Spleen (tissue), 7 donors: ENCODE results near the gene CCAR1.

Source experiments
- POLR2A ChIP-seq, 3 donors: fragments of 450-650 bp; IDR thresholded peaks; one replicate each; pipeline ENCODE4 v1.5.1; 2017; ENCODE audit warnings: antibody characterized with exemption in 3 of 3, mild to moderate bottlenecking in 1 of 3
- POLR2AphosphoS5 ChIP-seq, 3 donors: sonication (generic); formaldehyde crosslinking; IDR thresholded peaks; one replicate each; pipeline ENCODE4 v1.5.1; 2017; ENCODE audit warnings: antibody characterized with exemption in 3 of 3
- TF ChIP-seq, protein P1 (sequence below), 11 experiments: fragments of 200-600 bp in 7 of 11; fragments of 450-650 bp in 4 of 11; sonication (generic) in 4 of 11; IDR thresholded peaks in 8 of 11; conservative IDR thresholded peaks in 3 of 11; 1 replicate in 7 of 11; 2 replicates in 4 of 11; pipeline versions ENCODE4 v1.4.0 to v1.8.0; 2016 to 2021; ENCODE audit warnings: antibody characterized with exemption in 11 of 11, inconsistent platforms in 4 of 11, mild to moderate bottlenecking in 1 of 11
- donor health status: DM: no; HTN: no; CAD: no; lungs with moderate emphysema.
- donor health status: DM: no; HTN: no; CAD: no.
- donor health status: DM: no; HTN: no; CAD: no.

DNA sequence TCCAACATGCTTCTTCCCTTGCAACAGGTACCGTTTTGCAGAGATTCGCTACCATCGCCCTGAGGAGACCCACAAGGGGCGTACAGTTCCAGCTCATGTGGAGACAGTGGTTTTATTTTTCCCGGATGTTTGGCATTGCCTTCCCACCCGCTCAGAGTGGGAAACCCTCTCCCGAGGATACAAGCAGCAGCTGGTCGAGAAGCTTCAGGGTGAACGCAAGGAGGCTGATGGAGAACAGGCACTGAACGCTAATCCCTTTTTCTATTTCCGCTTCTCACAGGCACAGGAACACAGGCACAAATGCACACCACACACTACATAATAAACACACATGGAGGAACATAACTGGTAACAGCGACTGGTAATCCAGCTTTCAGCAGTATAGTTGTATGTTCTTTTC is 35.2 kb downstream of the CCAR1 start:
- TF ChIP-seq, protein P1, sequence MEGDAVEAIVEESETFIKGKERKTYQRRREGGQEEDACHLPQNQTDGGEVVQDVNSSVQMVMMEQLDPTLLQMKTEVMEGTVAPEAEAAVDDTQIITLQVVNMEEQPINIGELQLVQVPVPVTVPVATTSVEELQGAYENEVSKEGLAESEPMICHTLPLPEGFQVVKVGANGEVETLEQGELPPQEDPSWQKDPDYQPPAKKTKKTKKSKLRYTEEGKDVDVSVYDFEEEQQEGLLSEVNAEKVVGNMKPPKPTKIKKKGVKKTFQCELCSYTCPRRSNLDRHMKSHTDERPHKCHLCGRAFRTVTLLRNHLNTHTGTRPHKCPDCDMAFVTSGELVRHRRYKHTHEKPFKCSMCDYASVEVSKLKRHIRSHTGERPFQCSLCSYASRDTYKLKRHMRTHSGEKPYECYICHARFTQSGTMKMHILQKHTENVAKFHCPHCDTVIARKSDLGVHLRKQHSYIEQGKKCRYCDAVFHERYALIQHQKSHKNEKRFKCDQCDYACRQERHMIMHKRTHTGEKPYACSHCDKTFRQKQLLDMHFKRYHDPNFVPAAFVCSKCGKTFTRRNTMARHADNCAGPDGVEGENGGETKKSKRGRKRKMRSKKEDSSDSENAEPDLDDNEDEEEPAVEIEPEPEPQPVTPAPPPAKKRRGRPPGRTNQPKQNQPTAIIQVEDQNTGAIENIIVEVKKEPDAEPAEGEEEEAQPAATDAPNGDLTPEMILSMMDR (IDR thresholded peaks at IDR 0.05 in 8 of 11, conservative IDR thresholded peaks at IDR 0.05 in 3 of 11): no peak
- TF ChIP-seq POLR2A (IDR thresholded peaks at IDR 0.05) (no peak), POLR2AphosphoS5 (IDR thresholded peaks at IDR 0.05) (no peak)
